SK-N-SH treated with all-trans-retinoic acid at 6 μM for 48 hours (cell line): ENCODE data around the gene SLC19A1.

Source experiments
- CSDC2 ChIP-seq: fragments of 250-450 bp; sonication (Bioruptor Pico); IDR thresholded peaks from 2 replicates; pipeline ENCODE4 v1.5.0; 2020; ENCODE audit warnings: mild to moderate bottlenecking, moderate library complexity
- SNAI2 ChIP-seq: fragments of 250-450 bp; sonication (Bioruptor Pico); IDR thresholded peaks from 2 replicates; pipeline ENCODE4 v1.5.0; 2020; ENCODE audit warnings: mild to moderate bottlenecking, moderate library complexity
- TSHZ2 ChIP-seq: fragments of 250-450 bp; sonication (Bioruptor Pico); IDR thresholded peaks from 2 replicates; pipeline ENCODE4 v1.5.0; 2020; ENCODE audit warnings: mild to moderate bottlenecking, moderate library complexity
- ZFP30 ChIP-seq: fragments of 450-650 bp; formaldehyde crosslinking; IDR thresholded peaks from 2 replicates; pipeline ENCODE4 v1.5.0; 2022; ENCODE audit warnings: mild to moderate bottlenecking, moderate library complexity
- ZNF565 ChIP-seq: fragments of 450-650 bp; formaldehyde crosslinking; conservative IDR thresholded peaks from 2 replicates; pipeline ENCODE4 v1.5.0; 2020; ENCODE audit warnings: low read depth, mild to moderate bottlenecking, moderate library complexity
- TF ChIP-seq, protein P1 (sequence below): fragments of 250-450 bp; sonication (Bioruptor Pico); IDR thresholded peaks from 2 replicates; pipeline ENCODE4 v1.8.0; 2020; ENCODE audit warnings: mild to moderate bottlenecking, moderate library complexity, borderline replicate concordance

DNA sequence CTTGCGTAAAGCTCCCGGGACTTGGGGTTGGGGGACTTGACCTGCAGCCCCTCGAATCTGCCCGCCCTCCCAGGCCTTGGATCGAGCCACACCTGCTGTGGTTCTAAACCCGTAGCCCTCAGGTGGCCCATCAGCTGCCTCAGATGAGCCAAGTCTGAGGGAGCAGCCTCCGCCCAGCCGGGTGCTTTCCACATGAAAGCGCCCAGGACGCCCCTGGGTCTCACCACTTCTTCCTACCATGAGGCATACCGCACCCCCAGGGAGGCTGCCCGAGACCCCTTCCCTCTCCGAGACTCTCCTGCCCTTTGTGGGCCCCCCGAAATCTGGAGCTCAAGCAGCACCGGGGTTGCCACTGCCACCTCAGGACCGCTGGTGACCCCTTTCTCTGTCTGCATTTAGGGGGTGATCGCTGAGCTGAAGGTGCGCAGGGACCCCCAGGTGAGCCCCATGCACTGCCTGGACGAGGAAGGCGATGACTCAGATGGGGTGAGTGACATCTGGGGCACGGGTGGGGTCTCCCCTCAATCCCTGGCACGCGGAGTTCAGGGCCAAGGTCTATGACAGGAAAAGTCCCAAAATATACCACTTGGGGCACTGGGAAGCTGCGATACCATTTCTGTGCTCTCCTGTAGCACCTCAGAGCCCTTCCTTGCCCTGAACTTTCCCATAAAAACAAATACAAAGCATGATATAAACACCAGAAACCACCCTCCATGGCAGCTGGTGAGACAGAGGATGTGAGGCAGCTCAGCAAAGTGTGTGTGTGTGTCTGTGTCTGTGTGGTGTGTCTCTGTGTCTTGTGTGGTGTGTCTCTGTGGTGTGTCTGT lies 68.5 kb downstream of the SLC19A1 start:
- TF ChIP-seq, protein P1, sequence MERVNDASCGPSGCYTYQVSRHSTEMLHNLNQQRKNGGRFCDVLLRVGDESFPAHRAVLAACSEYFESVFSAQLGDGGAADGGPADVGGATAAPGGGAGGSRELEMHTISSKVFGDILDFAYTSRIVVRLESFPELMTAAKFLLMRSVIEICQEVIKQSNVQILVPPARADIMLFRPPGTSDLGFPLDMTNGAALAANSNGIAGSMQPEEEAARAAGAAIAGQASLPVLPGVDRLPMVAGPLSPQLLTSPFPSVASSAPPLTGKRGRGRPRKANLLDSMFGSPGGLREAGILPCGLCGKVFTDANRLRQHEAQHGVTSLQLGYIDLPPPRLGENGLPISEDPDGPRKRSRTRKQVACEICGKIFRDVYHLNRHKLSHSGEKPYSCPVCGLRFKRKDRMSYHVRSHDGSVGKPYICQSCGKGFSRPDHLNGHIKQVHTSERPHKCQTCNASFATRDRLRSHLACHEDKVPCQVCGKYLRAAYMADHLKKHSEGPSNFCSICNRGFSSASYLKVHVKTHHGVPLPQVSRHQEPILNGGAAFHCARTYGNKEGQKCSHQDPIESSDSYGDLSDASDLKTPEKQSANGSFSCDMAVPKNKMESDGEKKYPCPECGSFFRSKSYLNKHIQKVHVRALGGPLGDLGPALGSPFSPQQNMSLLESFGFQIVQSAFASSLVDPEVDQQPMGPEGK (CRISPR knock-in tag), result no peak
- no peak for TF ChIP-seq TSHZ2 (CRISPR knock-in tag)
- TF ChIP-seq CSDC2 (CRISPR knock-in tag), result no peak
- no peak for TF ChIP-seq ZNF565 (CRISPR knock-in tag)
- no peak for TF ChIP-seq ZFP30
- no peak for TF ChIP-seq SNAI2 (CRISPR knock-in tag)
